ENCODE measurements around the gene SERPINH1.

Gene SERPINH1

DNA sequence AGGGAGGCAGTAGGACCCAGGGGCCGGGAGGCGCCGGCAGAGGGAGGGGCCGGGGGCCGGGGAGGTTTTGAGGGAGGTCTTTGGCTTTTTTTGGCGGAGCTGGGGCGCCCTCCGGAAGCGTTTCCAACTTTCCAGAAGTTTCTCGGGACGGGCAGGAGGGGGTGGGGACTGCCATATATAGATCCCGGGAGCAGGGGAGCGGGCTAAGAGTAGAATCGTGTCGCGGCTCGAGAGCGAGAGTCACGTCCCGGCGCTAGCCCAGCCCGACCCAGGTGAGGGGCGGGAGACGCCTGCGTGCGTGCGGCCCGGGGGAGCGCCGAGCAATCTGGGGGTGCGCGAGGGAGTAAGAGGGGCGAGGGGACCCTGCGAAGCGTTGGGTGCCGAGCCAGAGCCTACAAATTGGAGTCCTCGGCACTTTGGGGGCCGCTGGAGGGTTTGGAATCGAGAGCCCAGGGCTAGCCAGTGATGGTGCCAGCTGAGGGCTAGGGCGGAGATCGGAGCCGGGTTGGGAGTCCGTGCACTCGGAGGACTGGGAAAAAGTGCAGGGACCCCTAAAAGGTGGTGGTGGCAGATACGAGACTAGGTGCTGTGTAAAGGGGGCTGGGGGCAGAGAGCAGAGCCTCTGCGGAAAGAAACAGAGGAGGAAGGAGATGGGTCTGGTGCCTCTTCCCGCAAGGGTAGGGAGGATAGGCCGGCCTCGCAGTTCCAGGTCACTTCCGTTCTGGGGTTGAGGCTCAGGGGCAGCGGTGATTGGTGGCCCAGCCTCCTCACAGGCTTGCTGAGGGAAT is at the start of gene SERPINH1:
TSS of gene SERPINH1 (plus strand) at position 206 of the 788 bp plus-strand sequence. CDS start 4,097 bp downstream, outside the sequence.
- peak in 52 of 58 donors; percentile 15 to 88 (median 51) for DNase-seq

DNA sequence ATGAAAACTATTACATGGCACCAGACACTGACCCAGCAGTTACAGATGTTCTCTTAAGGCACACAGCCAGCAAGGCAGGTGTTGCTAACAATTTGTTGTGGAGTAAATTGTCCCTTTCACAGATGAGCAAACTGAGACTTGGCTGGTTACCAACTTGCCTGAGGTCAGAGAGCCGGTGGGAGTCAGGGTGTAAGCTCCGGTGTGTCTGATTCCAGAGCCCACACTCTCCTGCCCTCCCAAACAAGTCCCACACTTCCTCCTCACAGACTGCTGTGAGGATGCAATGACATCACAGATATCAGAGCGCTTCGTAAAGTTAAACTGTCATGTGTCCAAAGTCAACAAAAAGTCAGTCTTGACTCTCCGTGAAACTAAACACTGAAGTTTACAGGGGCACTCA is 48.8 kb upstream of the SERPINH1 start:
- no peak for DNase-seq

DNA sequence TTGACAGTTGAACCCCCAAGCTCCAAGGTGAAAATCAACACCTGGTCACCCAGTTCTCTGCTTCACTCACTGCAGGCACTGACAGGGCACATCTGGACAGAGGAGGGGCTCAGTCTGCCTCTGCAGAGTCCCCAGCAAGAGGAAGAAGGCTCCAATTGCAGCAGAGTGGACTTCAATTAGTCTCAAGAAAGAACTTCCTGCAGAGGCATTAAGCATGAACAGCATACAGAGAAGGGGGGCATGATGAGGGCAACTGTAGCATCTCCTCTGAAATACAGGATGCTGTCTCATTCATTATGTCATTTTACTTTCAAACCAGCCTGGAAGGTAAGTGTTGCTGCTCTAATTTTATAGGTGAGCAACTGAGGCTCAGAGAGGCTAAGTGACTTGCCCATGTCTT is 47.5 kb upstream of the SERPINH1 start:
- DNase-seq = no peak

DNA sequence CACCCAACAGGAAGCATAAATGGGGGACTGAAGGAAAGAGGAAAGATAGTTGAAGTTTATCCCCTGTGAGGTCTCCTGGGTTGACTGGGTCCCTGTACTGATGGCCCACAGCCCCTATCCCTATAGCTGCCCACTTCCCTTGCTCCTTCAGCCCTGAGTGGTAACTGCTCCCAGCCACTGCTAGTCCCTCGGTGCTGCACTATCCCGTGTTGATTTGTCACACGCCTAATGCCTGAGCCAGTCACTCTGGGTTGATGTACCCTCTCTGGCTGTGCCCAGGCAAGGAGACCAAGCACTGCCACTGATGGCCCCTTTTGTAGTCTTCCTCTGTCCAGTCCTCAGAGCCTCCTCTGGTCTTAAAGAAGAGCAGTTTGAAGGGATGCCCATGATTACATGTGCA is 45.9 kb upstream of the SERPINH1 start:
- DNase-seq = no peak

GRCh38 chr11:75516886-75517285 is 45.2 kb upstream of the SERPINH1 start:
- no peak for DNase-seq

DNA sequence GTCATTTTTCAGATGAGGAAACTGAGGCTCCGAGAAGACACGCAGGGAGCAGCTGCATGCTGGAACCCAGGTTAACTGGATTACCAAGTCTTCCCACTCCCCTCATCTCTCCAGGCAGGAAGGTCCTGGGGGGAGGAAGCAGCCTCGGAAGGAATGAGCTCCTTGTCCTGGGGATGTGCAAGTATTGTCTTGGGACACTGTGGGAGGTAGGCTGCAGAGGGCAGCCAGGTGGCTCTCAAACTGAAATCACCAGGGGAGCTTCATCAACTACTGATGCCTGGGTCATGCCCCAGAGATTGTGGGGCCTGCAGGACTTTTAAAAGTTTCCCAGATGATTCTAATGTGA is 43.9 kb upstream of the SERPINH1 start:
- DNase-seq = no peak

- no peak for DNase-seq
Observed at GRCh38 chr11:75518771-75519653, 43.0 kb upstream of the SERPINH1 start.

GRCh38 chr11:75520688-75521087 is 41.4 kb upstream of the SERPINH1 start:
- DNase-seq = peak in 13 of 58 donors; percentile 7 to 55 (median 15)

DNA sequence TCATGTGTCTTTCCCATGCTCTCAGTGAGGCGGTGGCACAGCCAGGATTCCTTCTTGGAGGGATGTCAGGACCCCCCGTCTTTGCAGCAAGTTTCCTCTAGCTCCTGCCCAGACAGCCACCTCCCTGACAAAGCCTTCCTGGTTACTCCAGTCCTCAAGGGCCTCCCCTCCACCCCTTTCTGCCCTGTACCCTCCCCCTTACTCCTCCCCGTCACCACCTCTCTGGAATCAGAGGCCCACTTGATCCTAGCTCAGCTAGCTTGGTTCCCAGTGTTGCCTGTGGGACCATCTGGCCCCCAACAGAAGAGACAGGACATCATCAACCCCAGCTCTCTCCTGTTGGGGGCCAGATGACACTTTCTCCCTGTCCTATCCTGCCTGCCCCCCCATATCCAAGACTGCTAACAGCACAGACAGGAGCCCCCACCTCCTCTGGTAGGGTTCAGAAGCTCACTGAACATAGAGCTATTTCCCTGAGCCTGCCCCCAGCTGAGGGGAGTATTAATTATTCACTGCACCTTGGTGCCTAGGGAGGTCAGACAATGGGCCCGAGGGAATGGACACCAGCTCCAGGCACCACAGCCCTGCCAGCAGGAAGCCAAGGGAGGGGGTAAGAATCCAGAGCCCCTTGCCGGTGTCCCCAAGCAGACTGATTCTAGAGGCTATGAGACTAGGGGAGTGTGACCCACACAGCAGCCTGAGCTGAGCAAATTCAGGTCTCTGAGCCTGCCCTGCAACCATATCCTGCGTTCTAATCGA is 39.6 kb upstream of the SERPINH1 start:
- no peak for DNase-seq

DNA sequence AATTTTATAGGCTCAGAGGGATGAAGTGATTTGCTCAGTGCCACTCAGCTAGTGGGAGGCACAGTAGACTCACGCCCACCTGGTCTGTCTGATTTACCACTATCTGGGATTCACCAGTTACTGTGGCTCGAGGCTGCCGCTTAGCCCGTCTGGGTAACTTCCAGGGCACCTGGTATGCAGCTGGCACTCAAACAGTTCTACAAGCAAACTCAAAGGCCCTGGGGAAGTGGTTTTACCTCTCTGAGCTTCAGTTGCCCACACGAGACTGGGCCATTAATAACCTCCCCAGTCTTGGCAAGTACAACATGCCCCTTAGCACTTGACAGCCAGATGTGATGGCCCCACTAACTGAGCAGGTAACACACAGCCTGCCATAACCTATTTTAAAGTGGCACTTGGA is 38.9 kb upstream of the SERPINH1 start:
- no peak for DNase-seq

GRCh38 chr11:75523811-75524664 is 38.0 kb upstream of the SERPINH1 start:
- DNase-seq = no peak

DNA sequence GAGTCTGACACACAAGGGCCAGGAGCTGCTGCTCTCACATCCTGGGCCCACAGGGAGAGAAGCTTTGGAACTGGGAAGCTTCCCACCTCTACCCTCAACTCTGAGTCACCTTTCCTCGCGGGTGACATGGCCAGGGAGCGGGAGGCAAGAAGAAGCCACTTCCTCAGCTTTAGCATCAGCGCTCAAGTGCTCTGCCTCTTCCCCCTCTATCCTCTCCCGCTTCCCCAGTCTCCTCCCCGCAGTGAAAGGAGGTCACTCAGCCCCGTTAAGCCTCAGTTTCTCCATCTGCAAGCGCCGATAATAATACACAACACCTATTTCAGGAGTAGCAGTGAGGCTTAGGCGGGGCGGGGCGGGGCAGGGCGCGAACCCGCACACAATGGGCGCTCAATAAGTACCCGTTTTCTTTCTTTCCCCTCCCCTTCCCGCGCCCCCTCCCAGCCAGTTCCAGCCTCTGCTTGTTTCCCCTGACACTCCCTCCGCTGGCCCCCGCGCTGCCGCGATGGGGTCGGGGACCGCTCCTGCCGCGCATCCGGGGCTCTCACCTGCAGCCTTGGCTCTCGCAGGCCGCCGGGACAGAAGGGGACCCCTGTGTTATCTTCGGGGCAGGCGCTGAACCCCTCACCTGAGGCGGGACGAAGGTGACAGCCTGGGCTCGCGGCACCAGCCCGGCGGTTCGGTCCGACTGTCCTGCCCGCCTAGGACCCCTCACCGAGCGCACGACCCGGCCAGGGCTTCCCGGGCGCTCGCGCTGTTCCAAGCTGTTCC is 37.2 kb upstream of the SERPINH1 start:
- peak in 3 of 58 donors; percentile 8 to 33 (median 27) for DNase-seq

DNA sequence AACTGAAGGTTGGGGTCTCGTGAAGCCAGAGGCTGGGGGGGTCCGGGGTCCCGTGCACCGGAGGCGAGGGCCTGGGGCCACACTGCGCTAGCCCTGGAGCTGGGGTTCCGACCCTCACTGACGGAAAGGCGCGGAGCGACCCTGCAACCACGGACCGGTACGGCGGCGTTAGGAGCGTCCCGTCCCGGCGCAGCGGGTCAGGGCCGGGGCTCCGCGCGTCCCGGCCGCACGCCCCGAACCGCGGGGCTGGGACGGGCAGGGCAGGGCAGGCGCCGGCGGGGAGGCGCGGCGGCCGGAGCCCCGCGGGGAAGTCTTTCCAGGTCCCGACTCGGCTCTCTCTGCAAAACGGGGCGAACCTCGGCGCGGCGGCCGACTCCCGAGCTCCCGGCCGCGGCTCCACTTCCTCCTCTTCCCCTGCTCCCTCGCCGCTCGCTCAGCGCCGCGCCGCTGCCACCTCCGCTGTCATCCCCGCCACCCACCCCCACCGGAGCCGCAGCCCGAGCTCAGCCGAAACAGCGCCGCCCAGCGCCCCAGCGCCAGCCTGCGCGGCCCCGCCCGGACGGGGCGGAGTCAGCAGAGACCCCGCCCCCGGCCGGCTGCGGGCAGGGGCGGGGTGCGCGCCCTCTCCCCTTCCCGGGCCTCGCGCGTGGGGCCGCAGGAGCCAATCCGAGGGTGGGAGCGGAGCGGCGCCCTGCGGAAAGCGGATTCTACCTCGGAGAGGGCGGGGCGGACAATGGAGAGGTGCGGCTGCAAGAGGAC is 36.4 kb upstream of the SERPINH1 start, which contains the start of gene GDPD5:
TSS of gene GDPD5 (minus strand) at position 509 of the 759 bp plus-strand sequence. CDS start 48,206 bp downstream, outside the sequence.
- peak in 55 of 58 donors; percentile 23 to 92 (median 74) for DNase-seq

DNA sequence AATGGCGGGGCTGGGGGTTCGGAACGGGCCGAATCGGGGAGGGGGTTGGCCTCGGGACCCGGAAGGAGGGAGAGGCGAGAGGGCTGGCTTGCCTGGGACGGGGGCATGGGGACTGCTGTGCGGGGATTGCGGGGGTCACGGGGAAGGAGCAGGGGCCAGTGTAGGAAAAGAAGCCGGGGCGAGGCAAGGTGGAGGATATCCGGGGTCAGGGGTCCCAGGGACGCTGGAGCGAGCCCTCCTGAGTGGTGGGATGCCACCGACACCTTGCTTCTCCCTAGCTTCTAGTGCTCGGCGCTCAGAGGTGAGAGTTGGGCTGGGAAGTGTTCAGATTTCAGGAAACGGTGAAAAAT is 35.9 kb upstream of the SERPINH1 start:
- no peak for DNase-seq

DNA sequence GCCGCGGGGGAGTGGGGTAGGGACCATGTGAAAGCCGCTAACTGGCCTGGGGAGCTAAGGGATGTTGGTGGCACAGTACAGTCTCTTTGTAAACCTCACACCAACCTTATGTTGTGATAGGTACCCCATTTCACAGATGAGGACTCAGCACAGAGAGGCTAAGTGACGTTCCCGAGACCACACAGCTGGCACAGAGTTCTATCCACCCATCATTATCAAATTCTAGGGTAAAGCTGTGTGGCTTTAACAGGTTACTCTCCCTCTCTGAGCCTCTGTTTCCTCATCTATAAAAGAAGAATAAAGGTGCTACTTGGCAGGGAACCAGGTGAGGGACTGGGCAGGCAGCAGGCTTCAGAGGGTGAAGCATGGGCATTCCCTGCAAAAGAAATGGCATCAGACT is 34.9 kb upstream of the SERPINH1 start:
- DNase-seq = no peak

GRCh38 chr11:75527938-75528735 is 33.9 kb upstream of the SERPINH1 start:
- DNase-seq = no peak

- no peak for DNase-seq
Observed at GRCh38 chr11:75530577-75530976, 31.5 kb upstream of the SERPINH1 start.

DNA sequence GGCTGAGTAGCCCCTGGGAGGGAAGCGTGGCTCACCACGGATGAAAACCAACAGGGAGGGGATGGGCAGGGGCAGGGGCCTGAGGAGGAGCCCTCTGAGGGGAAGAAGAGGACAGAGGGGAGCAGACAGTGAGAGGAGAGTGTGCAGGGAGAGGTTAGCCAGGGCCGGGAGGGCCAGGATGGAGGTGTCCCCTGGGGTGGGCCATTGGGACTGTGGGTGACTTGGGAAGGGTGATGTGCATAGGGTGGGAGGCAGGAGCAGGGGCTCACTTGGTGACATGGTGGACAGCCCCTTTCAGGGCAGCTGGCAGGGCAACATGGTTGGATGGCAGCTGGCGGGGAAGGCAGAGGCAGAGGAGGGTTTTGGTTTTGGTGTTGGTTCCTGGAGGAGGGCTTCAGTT is 30.7 kb upstream of the SERPINH1 start:
- no peak for DNase-seq

Measured in anterior cingulate cortex (tissue), 58 donors.